GM18520 (cell line): Measurements from ENCODE around the gene KRTAP10-2.
"Not testable (repeated sequence)": the region's sequence is repeated elsewhere in the genome, so short reads cannot be mapped to it uniquely, and the experiment has no call there.

Experiments used
- ATAC-seq: cut with Tn5 transposase; IDR thresholded peaks from one replicate; pipeline ENCODE4 v1.9.1; 2021; ENCODE audit not compliant: unreplicated experiment

The KRTAP10-2 gene

DNA sequence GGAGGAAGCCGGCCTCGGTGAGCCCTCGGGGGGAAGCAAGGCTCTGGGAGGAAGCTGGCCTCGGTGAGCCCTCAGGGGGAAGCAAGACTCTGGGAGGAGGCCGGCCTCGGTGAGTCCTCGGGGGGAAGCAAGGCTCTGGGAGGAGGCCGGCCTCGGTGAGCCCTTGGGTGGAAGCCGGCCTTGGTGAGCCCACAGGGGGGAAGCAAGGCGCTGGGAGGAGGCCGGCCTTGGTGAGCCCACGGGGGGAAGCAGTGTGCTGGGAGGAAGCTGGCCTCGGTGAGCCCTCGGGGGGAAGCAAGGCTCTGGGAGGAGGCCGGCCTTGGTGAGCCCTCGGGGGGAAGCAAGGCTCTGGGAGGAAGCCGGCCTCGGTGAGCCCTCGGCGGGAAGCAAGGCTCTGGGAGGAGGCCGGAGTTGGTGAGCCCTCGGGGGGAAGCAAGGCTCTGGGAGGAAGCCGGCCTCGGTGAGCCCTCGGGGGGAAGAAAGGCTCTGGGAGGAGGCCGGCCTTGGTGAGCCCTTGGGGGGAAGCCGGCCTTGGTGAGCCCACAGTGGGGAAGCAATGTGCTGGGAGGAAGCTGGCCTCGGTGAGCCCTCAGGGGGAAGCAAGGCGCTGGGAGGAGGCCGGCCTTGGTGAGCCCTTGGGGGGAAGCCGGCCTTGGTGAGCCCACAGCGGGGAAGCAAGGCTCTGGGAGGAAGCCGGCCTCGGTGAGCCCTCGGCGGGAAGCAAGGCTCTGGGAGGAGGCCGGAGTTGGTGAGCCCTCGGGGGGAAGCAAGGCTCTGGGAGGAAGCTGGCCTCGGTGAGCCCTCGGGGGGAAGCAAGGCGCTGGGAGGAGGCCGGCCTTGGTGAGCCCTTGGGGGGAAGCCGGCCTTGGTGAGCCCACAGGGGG is 48.1 kb downstream of the KRTAP10-2 start:
- not testable (repeated sequence) for ATAC-seq

DNA sequence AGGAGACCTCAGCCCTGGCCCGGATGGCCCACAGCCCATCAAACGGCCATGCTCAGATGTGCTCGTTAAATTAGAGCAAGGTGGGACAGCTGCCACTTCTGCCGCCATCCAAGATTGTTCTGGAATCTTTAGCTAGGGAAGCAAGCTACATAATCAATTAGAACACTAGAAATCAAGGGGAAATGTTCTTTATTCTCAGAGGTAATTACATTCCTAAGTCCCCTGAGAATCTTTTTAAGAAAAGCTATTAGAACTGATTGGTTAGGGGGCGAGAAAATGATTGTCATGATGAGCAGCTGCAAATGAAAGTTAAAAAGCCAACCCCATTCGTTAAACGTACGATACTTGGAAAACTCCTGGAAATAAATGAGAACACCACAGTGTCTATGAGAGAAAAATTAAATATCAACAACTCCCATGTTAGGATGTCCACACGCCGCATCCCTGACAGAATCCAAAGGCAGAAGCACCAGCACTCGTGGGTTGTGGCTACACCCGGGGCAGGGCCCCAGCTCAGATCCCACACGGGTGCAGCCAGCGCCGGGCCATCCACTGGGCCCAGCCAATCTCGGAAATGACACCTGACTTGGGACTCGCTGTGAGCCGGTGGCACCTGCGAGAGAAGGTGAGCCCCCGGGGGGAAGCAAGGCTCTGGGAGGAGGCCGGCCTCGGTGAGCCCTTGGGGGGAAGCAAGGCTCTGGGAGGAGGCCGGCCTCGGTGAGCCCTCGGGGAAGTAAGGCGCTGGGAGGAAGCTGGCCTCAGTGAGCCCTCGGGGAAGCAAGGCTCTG is 48.9 kb downstream of the KRTAP10-2 start:
- ATAC-seq, result no peak
